Activated CD8-positive, alpha-beta T cell treated with anti-CD3 and anti-CD28 coated beads for 36 hours (primary cell): ENCODE measurements around the gene PERCC1. TPM values are rescaled to one million over a fixed set of nuclear protein-coding genes. Genes with fewer than 3 reads are reported as not detected.

Source experiments
- ATAC-seq: fragments of 200-7000 bp; cut with Tn5 transposase; one replicate; pipeline ENCODE4 v1.10.0; 2021; ENCODE audit warnings: mild to moderate bottlenecking, moderate library complexity
- CTCF ChIA-PET: fragments of 350-600 bp; sonication (Branson Sonifier 250); formaldehyde crosslinking; loops from one replicate; lab custom pipeline; 2021; ENCODE audit warnings: antibody characterized with exemption; lab: Charles Lee
- POLR2A ChIA-PET: fragments of 350-600 bp; sonication (Branson Sonifier 250); formaldehyde crosslinking; loops from one replicate; lab custom pipeline; 2021; ENCODE audit warnings: antibody characterized with exemption; lab: Charles Lee
- DNase-seq: peaks from one replicate; pipeline ENCODE4 v3.0.0-alpha.2; 2020
- H3K27ac Mint-ChIP-seq: one replicate; pipeline ENCODE4 v1.8.0; 2021; ENCODE audit warnings: mild to moderate bottlenecking, mixed read lengths
- H3K27me3 Mint-ChIP-seq: one replicate; pipeline ENCODE4 v1.8.0; 2021; ENCODE audit warnings: mixed read lengths
- H3K36me3 Mint-ChIP-seq: one replicate; pipeline ENCODE4 v1.8.0; 2021; ENCODE audit warnings: low read depth, mixed read lengths
- H3K4me1 Mint-ChIP-seq: one replicate; pipeline ENCODE4 v1.8.0; 2021; ENCODE audit warnings: low read depth, mixed read lengths
- H3K4me3 Mint-ChIP-seq: one replicate; pipeline ENCODE4 v1.8.0; 2021; ENCODE audit warnings: mild to moderate bottlenecking, moderate library complexity, mixed read lengths
- H3K9me3 Mint-ChIP-seq: one replicate; pipeline ENCODE4 v1.8.0; 2021; ENCODE audit warnings: mixed read lengths
- intact Hi-C: fragments of 100-400 bp; cut with micrococcal nuclease; formaldehyde crosslinking; loops from one replicate; pipeline ENCODE4 v1.10.0; 2022
- total RNA-seq, 2 experiments: library from RNA; stranded (reverse); gene quantifications; one replicate each; pipeline ENCODE4 v1.2.3, GENCODE V29; 2021
- TF ChIP-seq, protein P1 (sequence below): fragments of 200-600 bp; IDR thresholded peaks from one replicate; pipeline ENCODE4 v1.8.0; 2022; ENCODE audit warnings: antibody characterized with exemption, mild to moderate bottlenecking

PERCC1 gene
- total RNA-seq, 2 experiments from 2014 or later: 0.29 TPM; not detected in 1

GRCh38 chr16:1387331-1387730, 43.5 kb upstream of the PERCC1 start:
- Mint-ChIP-seq H3K27me3 (no peaks in the 10 kb centered on the region), H3K9me3 (no peaks in the 10 kb centered on the region), H3K27ac (no peak overlapping the region), H3K36me3 (peaks cover 5% of the 10 kb centered on the region), H3K4me1 (no peaks in the 10 kb centered on the region), H3K4me3 (no peak overlapping the region)
- no peak for DNase-seq
- intact Hi-C loops: no loop called here
- ATAC-seq: no peak
- TF ChIP-seq, protein P1, sequence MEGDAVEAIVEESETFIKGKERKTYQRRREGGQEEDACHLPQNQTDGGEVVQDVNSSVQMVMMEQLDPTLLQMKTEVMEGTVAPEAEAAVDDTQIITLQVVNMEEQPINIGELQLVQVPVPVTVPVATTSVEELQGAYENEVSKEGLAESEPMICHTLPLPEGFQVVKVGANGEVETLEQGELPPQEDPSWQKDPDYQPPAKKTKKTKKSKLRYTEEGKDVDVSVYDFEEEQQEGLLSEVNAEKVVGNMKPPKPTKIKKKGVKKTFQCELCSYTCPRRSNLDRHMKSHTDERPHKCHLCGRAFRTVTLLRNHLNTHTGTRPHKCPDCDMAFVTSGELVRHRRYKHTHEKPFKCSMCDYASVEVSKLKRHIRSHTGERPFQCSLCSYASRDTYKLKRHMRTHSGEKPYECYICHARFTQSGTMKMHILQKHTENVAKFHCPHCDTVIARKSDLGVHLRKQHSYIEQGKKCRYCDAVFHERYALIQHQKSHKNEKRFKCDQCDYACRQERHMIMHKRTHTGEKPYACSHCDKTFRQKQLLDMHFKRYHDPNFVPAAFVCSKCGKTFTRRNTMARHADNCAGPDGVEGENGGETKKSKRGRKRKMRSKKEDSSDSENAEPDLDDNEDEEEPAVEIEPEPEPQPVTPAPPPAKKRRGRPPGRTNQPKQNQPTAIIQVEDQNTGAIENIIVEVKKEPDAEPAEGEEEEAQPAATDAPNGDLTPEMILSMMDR: no peak
- ChIA-PET POLR2A (no interaction called here), CTCF (interaction anchor here (1.4 kb wide), 1 partner anchor 24 kb away, joined by 4 read pairs; no protein-coding TSS in a partner anchor)

DNA sequence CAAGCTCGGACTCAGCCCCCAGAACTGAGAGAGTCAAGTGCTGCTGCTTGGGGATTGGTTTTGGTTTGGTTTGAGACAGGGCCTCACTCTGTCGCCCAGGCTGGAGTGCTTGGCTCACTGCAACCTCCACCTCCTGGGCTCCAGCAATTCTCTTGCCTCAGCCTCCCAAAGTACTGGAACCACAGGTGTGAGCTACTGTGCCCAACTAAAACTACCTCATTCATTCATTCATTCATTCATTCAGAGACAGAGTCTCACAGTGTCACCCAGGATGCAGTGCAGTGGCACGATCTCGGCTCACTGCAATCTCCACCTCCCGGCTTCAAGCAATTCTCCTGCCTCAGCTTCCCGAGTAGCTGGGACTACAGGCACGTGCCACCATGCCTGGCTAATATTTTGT, 41.1 kb upstream of the PERCC1 start:
- ATAC-seq (no peak), DNase-seq (no peak)
- Mint-ChIP-seq H3K4me1 (no peaks in the 10 kb centered on the region), H3K9me3 (no peaks in the 10 kb centered on the region), H3K27me3 (no peaks in the 10 kb centered on the region), H3K36me3 (peaks cover 5% of the 10 kb centered on the region), H3K27ac (no peak overlapping the region), H3K4me3 (no peak overlapping the region)
- CTCF ChIA-PET: interaction anchor here (1.4 kb wide), 1 partner anchor 26 kb away, joined by 3 read pairs; no protein-coding TSS in a partner anchor
- intact Hi-C loops: no loop called here
- TF ChIP-seq, protein P1: no peak
- POLR2A ChIA-PET: interaction anchor here (2.0 kb wide), 1 partner anchor 10 kb away, joined by 7 read pairs; no protein-coding TSS in a partner anchor

- Mint-ChIP-seq H3K27me3 (no peaks in the 10 kb centered on the region), H3K4me3 (no peak overlapping the region), H3K4me1 (no peaks in the 10 kb centered on the region), H3K27ac (peak overlapping the region; percentile 20), H3K9me3 (no peaks in the 10 kb centered on the region), H3K36me3 (peaks cover 5% of the 10 kb centered on the region)
- TF ChIP-seq, protein P1: no peak
- ChIA-PET CTCF (interaction anchor here (1.4 kb wide), 1 partner anchor 27 kb away, joined by 3 read pairs; no protein-coding TSS in a partner anchor), POLR2A (interaction anchor here (2.0 kb wide), 1 partner anchor 11 kb away, joined by 7 read pairs; no protein-coding TSS in a partner anchor)
- DNase-seq (peak; percentile 13), ATAC-seq (no peak)
- intact Hi-C loops: no loop called here
These were observed 40.6 kb upstream of the PERCC1 start for GRCh38 chr16:1390239-1390779.

DNA sequence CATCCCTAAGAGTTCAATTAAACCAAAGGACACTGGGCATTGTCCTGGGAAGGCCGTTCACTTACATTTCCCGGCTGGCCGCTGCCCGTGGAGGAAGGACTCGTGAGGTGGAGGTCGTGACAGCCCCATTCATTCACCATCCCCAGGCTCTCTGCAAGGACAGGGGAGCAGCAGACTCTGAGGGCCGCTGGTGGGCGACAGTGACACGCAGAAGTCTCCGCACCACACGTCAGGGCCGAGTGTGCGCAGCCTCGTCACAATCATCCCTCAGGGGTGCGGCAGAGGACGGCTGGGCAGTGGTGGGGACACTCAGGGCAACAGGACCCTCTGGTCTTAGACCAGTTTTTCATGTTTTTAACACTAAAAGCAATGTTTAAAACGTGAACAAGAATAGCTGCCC, 38.1 kb upstream of the PERCC1 start:
- Mint-ChIP-seq H3K4me1 (no peaks in the 10 kb centered on the region), H3K4me3 (no peak overlapping the region), H3K27ac (no peak overlapping the region), H3K9me3 (no peaks in the 10 kb centered on the region), H3K27me3 (no peaks in the 10 kb centered on the region), H3K36me3 (peaks cover 5% of the 10 kb centered on the region)
- POLR2A ChIA-PET: interaction anchor here (0.6 kb wide), 1 partner anchor 547 kb away, joined by 3 read pairs; no protein-coding TSS in a partner anchor
- CTCF ChIA-PET: no interaction called here
- DNase-seq (no peak), ATAC-seq (no peak)
- intact Hi-C loops: no loop called here
- TF ChIP-seq, protein P1: no peak

- CTCF ChIA-PET: no interaction called here
- ATAC-seq: no peak
- peaks cover 5% of the 10 kb centered on the region for H3K36me3 Mint-ChIP-seq
- H3K27ac Mint-ChIP-seq: no peak overlapping the region
- TF ChIP-seq, protein P1: no peak
- no peak for DNase-seq
- intact Hi-C loops: no loop called here
- H3K4me1 Mint-ChIP-seq: no peaks in the 10 kb centered on the region
- H3K27me3 Mint-ChIP-seq: no peaks in the 10 kb centered on the region
- POLR2A ChIA-PET: no interaction called here
- no peak overlapping the region for H3K4me3 Mint-ChIP-seq
- H3K9me3 Mint-ChIP-seq: no peaks in the 10 kb centered on the region
These were observed 37.2 kb upstream of the PERCC1 start for GRCh38 chr16:1393613-1394176.
